T47D (cell line): ENCODE results near the gene ANKRD13B.
"Not testable (repeated sequence)": the region's sequence is repeated elsewhere in the genome, so short reads cannot be mapped to it uniquely, and the experiment has no call there.

Source experiments
- DNase-seq, 2 experiments: peaks; one replicate each; pipeline versions ENCODE4 v3.0.0 to v3.0.0-alpha.2; 2011 to 2012; ENCODE audit warnings: low read depth in 1 of 2, low spot score in 1 of 2
- JUND ChIP-seq: IDR thresholded peaks from 2 replicates; pipeline ENCODE4 v1.6.1; 2012; ENCODE audit warnings: low read depth
- in situ Hi-C: cut with HindIII; loops from 2 replicates; pipeline ENCODE4 v1.10.0; 2016; ENCODE audit warnings: low sequenced_read_pairs, low pct_unique_long_range_greater_than_20kb

ANKRD13B gene

DNA sequence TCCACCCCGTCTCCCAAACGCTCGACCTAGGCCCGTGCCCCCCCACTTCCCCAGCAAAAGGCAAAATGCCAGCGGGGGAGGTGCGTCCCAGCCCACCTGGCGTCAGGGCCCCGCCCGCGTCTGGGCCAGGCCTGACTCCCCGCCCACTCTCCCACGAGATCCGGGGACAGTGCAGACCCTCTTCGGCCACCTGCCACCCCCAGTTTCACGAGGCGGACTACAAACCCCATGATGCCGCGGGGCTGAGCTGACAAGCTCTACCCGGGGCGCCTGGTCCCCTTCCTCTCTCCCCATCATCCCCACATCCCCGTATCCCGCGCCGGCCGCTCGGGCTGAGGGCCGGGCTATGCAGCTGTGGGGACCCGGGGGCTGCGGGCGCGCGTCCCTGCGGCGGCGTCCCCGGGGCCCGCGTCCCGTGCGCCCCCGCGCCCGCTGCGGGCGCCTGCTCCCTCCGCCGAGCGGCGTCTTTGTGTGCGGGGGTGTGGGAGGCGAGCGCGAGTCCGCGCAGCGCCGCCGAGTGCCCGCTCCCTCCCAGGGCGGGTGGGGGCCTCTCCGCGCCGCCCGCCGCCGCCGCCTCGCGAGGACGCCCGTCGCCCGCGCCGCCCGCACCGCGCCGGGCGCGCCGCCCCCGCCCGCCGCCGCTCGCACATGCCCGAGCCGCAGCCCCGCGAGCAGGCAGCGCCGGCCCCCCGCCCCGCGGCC, at the start of gene ANKRD13B:
Gene ANKRD13B, plus strand, starts transcription at position 283 of the 702 bp plus-strand sequence. CDS start 490 bp downstream, outside the sequence.
- in situ Hi-C loops = no loop called here
- no peak for TF ChIP-seq JUND
- DNase-seq = peak in 1 of 2 experiments; percentile 43

DNA sequence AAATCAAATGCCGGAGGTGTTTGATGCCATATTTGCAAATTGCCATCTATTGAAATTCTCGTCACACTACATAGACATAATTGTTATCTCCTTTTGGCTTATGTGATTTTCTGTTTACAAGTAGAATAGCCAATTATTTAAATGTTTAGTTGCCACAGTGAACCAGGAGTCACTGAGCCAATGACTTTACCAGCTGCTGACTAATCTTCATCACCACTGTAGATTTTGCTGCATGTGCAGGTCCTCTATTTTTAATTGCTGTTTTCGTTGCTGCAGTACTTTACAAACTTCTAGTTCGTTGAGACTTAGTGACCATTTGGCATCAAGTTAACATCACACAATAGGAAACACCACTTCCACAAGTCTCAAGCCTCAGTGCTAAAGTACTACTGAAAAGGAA, 48.9 kb upstream of the ANKRD13B start:
- DNase-seq = no peak
- in situ Hi-C loops = no loop called here
- TF ChIP-seq JUND = no peak

DNA sequence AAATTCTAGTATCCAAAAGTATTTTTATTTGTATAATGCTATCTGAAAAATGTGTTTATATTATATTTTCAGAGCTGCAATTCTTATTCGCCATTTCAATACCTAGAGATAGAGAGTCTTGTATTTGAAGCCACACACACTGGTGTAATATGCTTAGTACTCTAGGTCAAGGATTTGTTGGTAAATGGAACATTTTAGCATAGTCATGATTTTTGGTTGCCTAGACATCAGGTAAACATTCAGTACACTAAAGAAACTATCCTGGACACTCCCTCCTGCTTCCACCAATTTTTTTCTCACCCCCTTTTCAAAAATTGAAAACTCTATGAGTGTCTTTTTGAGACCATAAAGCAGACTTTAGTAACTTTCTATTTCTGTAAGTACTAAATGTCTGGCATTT, 46.8 kb upstream of the ANKRD13B start:
- no peak for DNase-seq
- in situ Hi-C loops = no loop called here
- TF ChIP-seq JUND = no peak

DNA sequence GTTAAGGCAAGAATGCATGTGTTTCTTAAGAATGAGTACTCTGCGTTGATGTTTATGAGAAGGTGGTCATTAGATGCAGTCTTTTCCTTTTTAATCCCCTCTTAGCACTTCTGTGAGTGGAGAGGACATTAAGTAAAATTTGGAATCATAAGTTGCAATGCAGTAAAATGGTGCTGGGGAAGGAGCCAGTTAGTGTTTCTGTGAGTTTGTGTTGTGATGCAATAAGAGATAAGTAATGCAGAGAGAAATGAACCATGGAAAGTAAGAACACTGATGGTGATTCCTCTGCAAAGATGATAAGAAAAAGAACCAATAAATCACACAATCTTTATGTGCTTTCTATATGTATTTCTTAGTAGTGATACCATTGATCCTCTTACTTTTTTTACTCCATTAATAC, 46.1 kb upstream of the ANKRD13B start:
- no peak for TF ChIP-seq JUND
- in situ Hi-C loops = no loop called here
- no peak for DNase-seq

DNA sequence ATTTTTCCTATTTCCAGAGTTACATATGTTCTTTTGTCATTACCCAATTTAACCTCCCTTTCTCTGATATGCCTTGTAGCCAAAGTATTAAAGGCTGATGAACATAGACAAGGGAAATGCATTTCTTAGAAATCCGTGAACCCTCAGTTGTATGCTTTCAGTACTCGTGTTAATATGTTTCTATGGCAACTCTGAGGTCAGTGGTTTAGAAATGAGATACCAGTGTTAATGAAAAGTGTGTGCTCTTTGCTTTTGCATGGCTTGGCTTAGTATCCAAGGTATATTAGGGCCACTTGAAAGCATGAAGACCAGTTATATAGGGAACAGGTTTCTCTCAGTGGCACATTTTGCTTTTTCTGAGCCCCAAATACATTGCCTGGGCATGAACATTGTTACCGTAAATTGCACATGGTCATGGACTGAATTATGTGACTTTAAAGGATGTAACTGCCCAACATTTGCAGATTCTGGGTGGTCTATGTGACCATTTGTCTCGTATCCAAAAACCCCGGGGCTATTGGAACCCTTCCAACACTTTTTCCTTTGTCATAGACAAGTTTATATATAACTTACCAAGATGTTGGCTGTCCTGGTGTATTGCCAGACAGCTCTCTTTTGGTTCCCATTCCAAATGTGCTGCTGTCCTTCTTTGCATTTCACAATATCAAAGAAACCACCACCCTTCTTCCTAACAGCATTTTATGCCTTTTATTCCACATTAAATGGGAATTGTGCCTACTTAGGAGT, 43.6 kb upstream of the ANKRD13B start:
- no peak for TF ChIP-seq JUND
- no peak for DNase-seq
- in situ Hi-C loops = no loop called here

DNA sequence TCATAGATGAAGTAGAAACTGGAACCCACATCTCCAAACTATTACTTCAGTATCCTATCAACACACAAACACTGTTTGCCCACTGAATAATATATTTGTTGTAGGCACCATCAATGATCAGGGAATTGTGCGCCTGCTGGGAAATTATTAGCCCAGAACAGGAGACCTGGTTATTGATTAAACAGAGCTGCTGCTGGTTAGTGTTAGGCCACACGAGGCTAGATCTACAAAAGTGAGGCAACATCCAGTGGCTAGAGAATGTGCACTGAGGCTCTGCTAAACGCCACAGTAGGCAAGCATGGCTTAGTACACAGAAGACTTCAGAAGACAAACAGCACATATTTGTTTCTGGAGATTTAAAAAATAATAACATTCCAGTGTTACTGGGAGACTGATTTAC, 37.1 kb upstream of the ANKRD13B start:
- TF ChIP-seq JUND = no peak
- in situ Hi-C loops = no loop called here
- no peak for DNase-seq

DNA sequence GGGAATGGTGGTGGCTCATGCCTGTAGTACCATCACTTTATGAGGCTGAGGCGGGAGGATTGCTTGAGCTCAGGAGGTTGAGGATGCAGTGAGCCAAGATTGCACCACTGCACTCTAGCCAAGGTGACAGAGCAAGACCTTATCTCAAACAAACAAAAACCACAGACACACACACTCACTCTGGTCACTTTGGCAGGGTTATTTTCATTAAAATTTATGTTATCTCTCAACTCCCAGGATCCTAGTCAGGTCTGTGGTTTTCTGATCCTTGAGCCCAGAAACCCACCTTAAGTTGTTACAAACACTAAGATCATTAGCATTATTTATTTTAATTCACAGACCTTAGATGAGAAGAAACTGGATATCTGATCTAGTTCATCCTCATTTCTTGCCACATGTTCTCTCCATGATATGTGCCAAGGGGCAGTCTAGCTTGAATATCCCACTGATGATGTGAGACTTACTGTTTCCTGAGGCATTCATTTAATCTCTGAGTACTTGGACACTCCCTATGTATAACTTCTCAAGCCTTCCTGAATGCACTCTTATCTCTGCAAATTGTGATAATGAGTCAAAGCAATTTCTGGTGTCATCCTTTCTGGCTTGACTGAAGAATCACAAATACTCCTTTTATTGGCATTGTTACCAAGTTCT, 35.7 kb upstream of the ANKRD13B start:
- DNase-seq = no peak
- in situ Hi-C loops = no loop called here
- no peak for TF ChIP-seq JUND

DNA sequence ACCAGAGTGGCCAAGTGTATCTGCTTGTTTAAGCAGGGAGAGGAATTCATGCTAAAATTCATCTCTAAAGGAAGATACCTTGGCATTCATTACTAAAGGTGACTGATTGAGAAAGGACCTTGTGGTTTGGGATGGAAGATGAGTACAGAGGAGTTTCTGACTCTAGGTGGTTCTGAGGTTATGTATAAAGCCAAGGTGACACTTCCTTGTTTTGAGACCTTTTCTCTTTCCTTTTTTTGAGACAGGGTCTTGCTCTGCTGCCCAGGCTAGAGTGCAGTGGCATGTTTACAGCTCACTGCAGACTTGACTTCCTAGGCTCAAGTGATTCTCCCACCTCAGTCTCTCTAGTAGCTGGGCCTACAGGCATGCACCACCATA, 35.2 kb upstream of the ANKRD13B start:
- no peak for TF ChIP-seq JUND
- in situ Hi-C loops = no loop called here
- no peak for DNase-seq

DNA sequence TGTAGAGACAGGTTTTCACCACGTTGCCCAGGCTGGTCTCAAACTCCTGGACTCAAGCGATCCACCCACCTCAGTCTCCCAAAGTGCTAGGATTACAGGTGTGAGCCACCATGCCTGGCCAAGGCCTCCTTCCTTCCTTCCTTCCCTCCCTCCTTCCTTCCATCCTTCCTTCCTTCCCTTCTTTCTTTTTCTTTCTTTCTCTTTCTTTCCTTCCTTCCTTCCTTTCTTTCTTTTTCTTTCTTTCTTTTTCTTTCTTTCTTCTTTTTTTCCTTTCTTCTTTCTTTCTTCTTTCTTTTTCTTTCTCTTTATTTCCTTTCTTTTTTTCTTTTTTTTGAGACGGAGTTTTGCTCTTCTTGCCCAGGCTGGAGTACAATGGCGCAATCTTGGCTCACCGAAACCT, 34.8 kb upstream of the ANKRD13B start:
- in situ Hi-C loops, DNase-seq: not testable (repeated sequence)

DNA sequence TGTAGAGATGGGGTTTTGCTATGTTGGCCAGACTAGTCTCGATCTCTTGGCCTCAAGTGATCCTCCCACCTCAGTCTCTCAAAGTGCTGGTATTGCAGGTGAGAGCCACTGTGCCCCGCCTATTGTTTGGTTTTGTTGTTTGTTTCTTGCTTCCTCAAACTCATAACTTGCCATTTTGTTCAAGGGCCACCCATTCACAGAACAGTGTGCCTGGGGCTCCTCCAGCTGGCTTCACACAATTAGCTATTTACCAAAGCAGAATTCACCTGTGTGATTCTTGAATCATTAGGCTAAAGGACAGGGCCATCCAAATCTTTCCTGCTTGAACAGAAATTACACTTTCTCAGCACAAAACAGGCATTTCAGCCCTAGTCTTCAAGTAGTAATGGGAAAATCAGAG, 33.3 kb upstream of the ANKRD13B start:
- peak; percentile 58 to 77 for DNase-seq
- TF ChIP-seq JUND = no peak
- in situ Hi-C loops = no loop called here

DNA sequence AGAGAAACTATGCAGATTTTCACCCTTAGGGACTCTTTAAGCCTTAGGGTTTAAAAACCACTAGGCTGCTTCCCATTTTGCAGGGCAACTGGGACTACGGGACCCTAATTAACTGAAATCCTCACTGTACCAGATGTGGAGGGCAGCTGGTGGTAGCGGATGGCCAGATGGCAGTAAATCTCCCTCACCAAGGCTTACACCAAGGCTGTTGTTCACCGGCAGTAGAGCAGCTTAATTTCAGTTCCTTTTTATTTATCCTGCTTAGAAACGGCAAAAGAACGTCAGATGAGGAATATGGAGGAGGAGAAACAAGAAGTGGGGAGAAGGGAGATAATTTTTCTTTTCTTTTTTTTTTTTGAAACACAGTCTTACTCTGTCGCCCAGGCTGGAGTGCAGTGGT, 32.6 kb upstream of the ANKRD13B start:
- in situ Hi-C loops = no loop called here
- TF ChIP-seq JUND = no peak
- no peak for DNase-seq

DNA sequence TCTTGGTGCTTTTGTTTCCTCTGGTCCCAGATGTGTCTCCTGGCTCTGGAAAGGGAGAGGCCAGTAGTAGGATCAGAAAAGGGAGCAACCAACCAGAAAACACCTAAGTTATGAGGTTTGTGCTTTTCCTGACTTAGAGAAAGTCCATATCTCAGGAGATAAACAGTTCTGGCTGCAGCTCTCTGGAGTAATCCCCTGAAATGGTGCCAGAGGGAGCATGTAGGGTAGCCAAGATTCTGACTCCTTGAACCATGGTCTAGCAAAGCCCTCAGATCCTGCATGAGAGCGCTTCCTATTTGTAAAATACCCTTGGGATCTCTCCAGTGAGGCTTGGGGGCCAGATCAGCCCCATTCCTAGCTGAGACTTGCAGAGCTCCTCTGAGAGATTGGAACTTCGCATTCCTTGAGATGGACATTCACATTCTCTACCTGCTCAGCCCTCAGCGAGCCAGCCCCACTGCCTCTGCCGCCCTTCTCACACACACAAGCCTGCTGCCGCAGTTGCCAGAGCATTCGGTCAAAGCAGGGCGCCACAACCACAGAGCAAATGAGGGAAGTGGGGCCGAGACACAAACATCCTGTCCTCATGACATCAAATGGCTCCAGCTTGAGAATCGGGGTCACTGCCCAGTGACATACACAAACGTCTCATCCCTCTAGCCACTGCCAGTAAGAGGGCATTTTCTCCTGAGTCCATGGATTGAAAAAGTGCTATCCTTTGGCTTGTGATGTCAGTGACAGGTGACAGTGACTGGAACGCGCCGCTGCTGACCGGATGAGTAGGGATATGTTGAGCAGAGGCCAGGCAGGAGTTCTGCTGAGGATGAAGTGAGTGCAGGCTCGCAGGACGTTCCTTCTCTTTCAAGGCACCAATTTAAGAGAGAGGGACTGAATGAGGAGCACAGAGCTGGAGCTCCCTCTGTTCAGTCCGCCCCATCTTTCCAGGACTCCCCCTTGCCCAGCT, 31.1 kb upstream of the ANKRD13B start:
- DNase-seq = no peak
- in situ Hi-C loops = no loop called here
- no peak for TF ChIP-seq JUND
